ENCODE measurements around the gene SERGEF. TPM values are rescaled to one million over a fixed set of nuclear protein-coding genes. Genes with fewer than 3 reads are reported as not detected.

The SERGEF gene
- total and polyA plus RNA-seq, 5 donors from 2014 or later: 40.4 to 81.5 (median 77.0) TPM

DNA sequence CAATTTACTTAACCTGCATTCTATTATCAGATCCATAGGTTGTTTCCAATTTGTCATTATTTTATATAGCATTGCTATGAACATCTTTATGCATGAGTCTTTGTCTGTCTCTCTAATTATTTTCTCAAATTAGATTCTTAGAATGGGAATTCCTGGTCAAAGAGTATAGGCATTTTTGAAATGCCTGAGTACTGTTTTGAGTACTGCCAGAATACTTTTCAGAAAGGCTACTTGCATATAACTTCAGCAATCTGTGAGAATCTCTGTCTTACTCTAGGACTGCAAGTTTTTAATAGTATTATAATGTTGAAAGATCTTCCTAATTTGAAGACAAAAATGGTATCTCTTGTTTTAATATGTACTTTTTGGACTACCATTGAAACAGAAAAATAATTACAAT, 221.7 kb downstream of the SERGEF start:
- no peak overlapping the region for H3K4me3 Mint-ChIP-seq
- ATAC-seq (ENCODE audit: low read depth in 2 of 2): no peak
- no peak overlapping the region for H3K27ac Mint-ChIP-seq

GRCh38 chr11:17790453-17790852, 222.4 kb downstream of the SERGEF start:
- Mint-ChIP-seq H3K9me3 (peaks cover 0 to 1% (median 0%) of the 10 kb centered on the region in 7 donors), H3K27ac (no peak overlapping the region), H3K4me1 (no peaks in the 10 kb centered on the region), H3K27me3 (no peaks in the 10 kb centered on the region), H3K4me3 (no peak overlapping the region), H3K36me3 (peaks cover 36% of the 10 kb centered on the region)
- H3K4me1 ChIP-seq (ENCODE audit: control insufficient read depth, insufficient read depth, low read length, poor library complexity, severe bottlenecking): no peaks in the 10 kb centered on the region
- no peaks in the 10 kb centered on the region for H3K27me3 ChIP-seq (ENCODE audit: control insufficient read depth, insufficient read depth, low read length)
- no peak overlapping the region for H3K27ac ChIP-seq (ENCODE audit: insufficient read depth, low read length, poor library complexity, severe bottlenecking)
- H3K9me3 ChIP-seq (ENCODE audit: control insufficient read depth in 2 of 2, low read length in 2 of 2): no peaks in the 10 kb centered on the region
- ATAC-seq (ENCODE audit: low read depth in 2 of 2) (no peak), DNase-seq (no peak)
- no peak overlapping the region for H3K4me3 ChIP-seq (ENCODE audit: low read depth, low read length)
- no peaks in the 10 kb centered on the region for H3K36me3 ChIP-seq (ENCODE audit: control insufficient read depth, insufficient read depth, low read length)

More for the DNA sequence above, 221.7 kb downstream of the SERGEF start:
- no peak overlapping the region for H3K27ac ChIP-seq (ENCODE audit: insufficient read depth, low read length, poor library complexity, severe bottlenecking)
- no peaks in the 10 kb centered on the region for H3K4me1 ChIP-seq (ENCODE audit: control insufficient read depth, insufficient read depth, low read length, poor library complexity, severe bottlenecking)
- no peaks in the 10 kb centered on the region for H3K27me3 Mint-ChIP-seq
- no peak overlapping the region for H3K4me3 ChIP-seq (ENCODE audit: low read depth, low read length)
- H3K27me3 ChIP-seq (ENCODE audit: control insufficient read depth, insufficient read depth, low read length): no peaks in the 10 kb centered on the region
- H3K4me1 Mint-ChIP-seq: no peaks in the 10 kb centered on the region
- peaks cover 0 to 1% (median 0%) of the 10 kb centered on the region in 7 donors for H3K9me3 Mint-ChIP-seq
- no peaks in the 10 kb centered on the region for H3K9me3 ChIP-seq (ENCODE audit: control insufficient read depth in 2 of 2, low read length in 2 of 2)
- DNase-seq: no peak
- no peaks in the 10 kb centered on the region for H3K36me3 ChIP-seq (ENCODE audit: control insufficient read depth, insufficient read depth, low read length)
- peaks cover 31% of the 10 kb centered on the region for H3K36me3 Mint-ChIP-seq

DNA sequence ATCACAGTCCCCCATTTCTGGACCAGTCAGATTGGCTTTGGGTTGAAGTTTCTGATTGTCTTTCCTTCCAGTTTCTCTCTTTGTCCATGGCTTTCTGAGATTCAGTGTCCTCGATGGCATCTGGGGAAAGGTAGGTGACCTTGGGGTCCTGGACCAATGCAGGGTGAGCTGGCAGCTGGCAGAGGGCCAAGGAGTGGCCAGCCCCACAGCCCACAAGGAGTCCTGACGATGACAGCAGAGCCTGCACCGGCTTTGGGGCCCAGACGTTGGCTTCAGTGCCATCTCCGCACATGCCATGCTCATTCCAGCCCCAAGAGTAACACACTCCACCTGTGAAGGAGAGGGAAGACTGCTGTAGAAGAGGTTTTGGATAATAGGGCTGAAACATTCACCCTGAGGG, 224.8 kb downstream of the SERGEF start:
- H3K27ac Mint-ChIP-seq: no peak overlapping the region
- no peak for ATAC-seq (ENCODE audit: low read depth in 2 of 2)

GRCh38 chr11:17786824-17787525, 225.9 kb downstream of the SERGEF start:
- DNase-seq (no peak), ATAC-seq (ENCODE audit: low read depth in 2 of 2) (no peak)
- peak overlapping the region in 1 of 4 donors; percentile 12 for H3K4me3 Mint-ChIP-seq
- Histone ChIP-seq H3K9me3 (ENCODE audit: control insufficient read depth in 2 of 2, low read length in 2 of 2) (no peaks in the 10 kb centered on the region), H3K4me1 (ENCODE audit: control insufficient read depth, insufficient read depth, low read length, poor library complexity, severe bottlenecking) (no peaks in the 10 kb centered on the region), H3K4me3 (ENCODE audit: low read depth, low read length) (no peak overlapping the region), H3K27ac (ENCODE audit: insufficient read depth, low read length, poor library complexity, severe bottlenecking) (no peak overlapping the region), H3K36me3 (ENCODE audit: control insufficient read depth, insufficient read depth, low read length) (no peaks in the 10 kb centered on the region), H3K27me3 (ENCODE audit: control insufficient read depth, insufficient read depth, low read length) (no peaks in the 10 kb centered on the region)
- H3K9me3 Mint-ChIP-seq: peaks cover 0 to 3% (median 0%) of the 10 kb centered on the region in 7 donors
- H3K27ac Mint-ChIP-seq: no peak overlapping the region
- no peaks in the 10 kb centered on the region for H3K4me1 Mint-ChIP-seq
- H3K36me3 Mint-ChIP-seq: peaks cover 40% of the 10 kb centered on the region
- no peaks in the 10 kb centered on the region for H3K27me3 Mint-ChIP-seq

More for the DNA sequence above, 224.8 kb downstream of the SERGEF start:
- peaks cover 0 to 1% (median 0%) of the 10 kb centered on the region in 7 donors for H3K9me3 Mint-ChIP-seq
- peaks cover 40% of the 10 kb centered on the region for H3K36me3 Mint-ChIP-seq
- Histone ChIP-seq H3K4me1 (ENCODE audit: control insufficient read depth, insufficient read depth, low read length, poor library complexity, severe bottlenecking) (no peaks in the 10 kb centered on the region), H3K27me3 (ENCODE audit: control insufficient read depth, insufficient read depth, low read length) (no peaks in the 10 kb centered on the region), H3K27ac (ENCODE audit: insufficient read depth, low read length, poor library complexity, severe bottlenecking) (no peak overlapping the region), H3K36me3 (ENCODE audit: control insufficient read depth, insufficient read depth, low read length) (no peaks in the 10 kb centered on the region), H3K9me3 (ENCODE audit: control insufficient read depth in 2 of 2, low read length in 2 of 2) (no peaks in the 10 kb centered on the region), H3K4me3 (ENCODE audit: low read depth, low read length) (no peak overlapping the region)
- no peak for DNase-seq
- no peaks in the 10 kb centered on the region for H3K4me1 Mint-ChIP-seq
- H3K27me3 Mint-ChIP-seq: no peaks in the 10 kb centered on the region
- H3K4me3 Mint-ChIP-seq: no peak overlapping the region

DNA sequence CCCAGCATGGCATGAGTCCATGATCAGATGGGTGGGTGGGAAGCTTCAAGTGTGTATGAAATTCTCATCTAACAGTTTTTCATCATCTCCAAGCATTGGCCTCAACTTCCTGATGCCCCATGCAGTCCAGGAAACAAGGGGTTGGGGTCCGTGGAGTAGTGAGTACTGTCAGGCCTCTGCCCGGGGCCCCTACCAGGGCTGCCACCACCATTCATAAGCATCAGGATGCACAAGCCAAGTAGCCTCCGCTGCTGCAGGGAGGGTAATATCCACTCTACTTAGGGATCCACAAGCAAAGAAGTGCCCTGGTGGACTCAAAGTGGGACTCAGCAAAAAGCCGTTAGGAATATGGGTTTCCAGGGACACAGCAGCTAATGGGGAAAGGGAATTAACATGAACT, 229.0 kb downstream of the SERGEF start:
- Histone ChIP-seq H3K4me3 (ENCODE audit: low read depth, low read length) (no peak overlapping the region), H3K36me3 (ENCODE audit: control insufficient read depth, insufficient read depth, low read length) (no peaks in the 10 kb centered on the region), H3K9me3 (ENCODE audit: control insufficient read depth in 2 of 2, low read length in 2 of 2) (no peaks in the 10 kb centered on the region), H3K27ac (ENCODE audit: insufficient read depth, low read length, poor library complexity, severe bottlenecking) (no peak overlapping the region), H3K27me3 (ENCODE audit: control insufficient read depth, insufficient read depth, low read length) (no peaks in the 10 kb centered on the region), H3K4me1 (ENCODE audit: control insufficient read depth, insufficient read depth, low read length, poor library complexity, severe bottlenecking) (no peaks in the 10 kb centered on the region)
- H3K36me3 Mint-ChIP-seq: peaks cover 32% of the 10 kb centered on the region
- H3K4me1 Mint-ChIP-seq: no peaks in the 10 kb centered on the region
- ATAC-seq (ENCODE audit: low read depth in 2 of 2) (no peak), DNase-seq (no peak)
- H3K27ac Mint-ChIP-seq: no peak overlapping the region
- no peak overlapping the region for H3K4me3 Mint-ChIP-seq
- peaks cover 0 to 3% (median 0%) of the 10 kb centered on the region in 7 donors for H3K9me3 Mint-ChIP-seq
- H3K27me3 Mint-ChIP-seq: no peaks in the 10 kb centered on the region

DNA sequence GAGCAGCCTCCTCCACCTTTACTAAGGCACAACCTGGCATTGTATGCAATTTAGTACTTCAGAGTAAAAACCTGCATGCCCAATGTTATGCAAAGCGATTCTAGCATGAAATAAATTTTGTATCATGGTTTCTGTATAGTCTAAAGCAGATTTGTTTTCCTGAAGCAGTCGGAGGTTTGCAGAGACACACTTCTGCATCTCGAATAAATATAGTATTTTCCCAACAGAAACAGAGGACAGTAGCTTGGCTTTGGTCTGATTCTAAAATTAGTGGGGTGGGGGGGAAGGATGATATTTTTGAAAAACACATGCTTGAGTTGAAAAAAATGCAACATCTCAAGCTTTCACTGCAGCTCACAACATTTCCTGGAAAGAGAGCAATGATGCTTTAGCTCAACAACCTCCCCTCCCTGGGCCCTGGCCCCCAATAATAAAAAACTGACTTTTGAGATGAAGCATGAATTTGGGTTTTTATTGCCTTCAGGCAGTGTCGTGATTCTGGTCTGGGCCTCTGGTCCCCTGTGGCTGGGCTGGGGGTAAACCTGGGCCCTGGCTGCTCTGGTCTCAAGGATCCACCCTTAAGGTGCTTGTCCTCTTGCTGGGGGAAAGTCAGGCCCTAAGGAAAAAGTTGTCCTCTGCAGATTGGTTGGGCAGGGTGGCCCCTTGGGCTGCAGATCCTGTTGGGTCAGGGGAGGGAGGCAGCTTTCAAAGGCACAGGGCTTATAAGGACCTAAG, 230.1 kb downstream of the SERGEF start:
- Mint-ChIP-seq H3K4me3 (no peak overlapping the region), H3K27ac (no peak overlapping the region), H3K9me3 (peaks cover 0 to 3% (median 0%) of the 10 kb centered on the region in 7 donors), H3K4me1 (no peaks in the 10 kb centered on the region), H3K36me3 (peaks cover 21% of the 10 kb centered on the region), H3K27me3 (no peaks in the 10 kb centered on the region)
- Histone ChIP-seq H3K9me3 (ENCODE audit: control insufficient read depth in 2 of 2, low read length in 2 of 2) (no peaks in the 10 kb centered on the region), H3K36me3 (ENCODE audit: control insufficient read depth, insufficient read depth, low read length) (no peaks in the 10 kb centered on the region), H3K27ac (ENCODE audit: insufficient read depth, low read length, poor library complexity, severe bottlenecking) (no peak overlapping the region), H3K27me3 (ENCODE audit: control insufficient read depth, insufficient read depth, low read length) (no peaks in the 10 kb centered on the region), H3K4me1 (ENCODE audit: control insufficient read depth, insufficient read depth, low read length, poor library complexity, severe bottlenecking) (no peaks in the 10 kb centered on the region), H3K4me3 (ENCODE audit: low read depth, low read length) (no peak overlapping the region)
- ATAC-seq (ENCODE audit: low read depth in 2 of 2) (no peak), DNase-seq (no peak)

- Mint-ChIP-seq H3K4me3 (no peak overlapping the region), H3K4me1 (no peaks in the 10 kb centered on the region), H3K27ac (no peak overlapping the region), H3K27me3 (no peaks in the 10 kb centered on the region), H3K9me3 (peaks cover 0 to 3% (median 0%) of the 10 kb centered on the region in 7 donors), H3K36me3 (peaks cover 15% of the 10 kb centered on the region)
- no peaks in the 10 kb centered on the region for H3K36me3 ChIP-seq (ENCODE audit: control insufficient read depth, insufficient read depth, low read length)
- H3K9me3 ChIP-seq (ENCODE audit: control insufficient read depth in 2 of 2, low read length in 2 of 2): no peaks in the 10 kb centered on the region
- H3K4me3 ChIP-seq (ENCODE audit: low read depth, low read length): no peak overlapping the region
- H3K27ac ChIP-seq (ENCODE audit: insufficient read depth, low read length, poor library complexity, severe bottlenecking): no peak overlapping the region
- DNase-seq: no peak
- H3K4me1 ChIP-seq (ENCODE audit: control insufficient read depth, insufficient read depth, low read length, poor library complexity, severe bottlenecking): no peaks in the 10 kb centered on the region
- ATAC-seq (ENCODE audit: low read depth in 2 of 2): no peak
- no peaks in the 10 kb centered on the region for H3K27me3 ChIP-seq (ENCODE audit: control insufficient read depth, insufficient read depth, low read length)
These were observed 230.7 kb downstream of the SERGEF start for GRCh38 chr11:17782145-17782544.
